ENCODE results near the gene ERFL.
"Not testable (repeated sequence)": the region's sequence is repeated elsewhere in the genome, so short reads cannot be mapped to it uniquely, and the experiment has no call there.

The ERFL gene

GRCh38 chr19:41941410-41942202 is 13.4 kb upstream of the ERFL start:
- no peak for DNase-seq

- peak; percentile 56 for DNase-seq
These were observed 12.6 kb upstream of the ERFL start for GRCh38 chr19:41940731-41941409.

GRCh38 chr19:41939861-41940730 is 11.8 kb upstream of the ERFL start:
- peak; percentile 84 for DNase-seq

GRCh38 chr19:41939209-41939608 is 11.0 kb upstream of the ERFL start:
- not testable (repeated sequence) for DNase-seq

- DNase-seq, result no peak
These were observed 9.5 kb upstream of the ERFL start for GRCh38 chr19:41937525-41938468.

- DNase-seq, result no peak
These were observed 8.7 kb upstream of the ERFL start for GRCh38 chr19:41936961-41937360.

GRCh38 chr19:41936416-41936850 is 8.2 kb upstream of the ERFL start:
- DNase-seq, result no peak

- DNase-seq, result no peak
These were observed 7.6 kb upstream of the ERFL start for GRCh38 chr19:41935760-41936415.

- DNase-seq, result peak; percentile 78
These were observed 6.7 kb upstream of the ERFL start for GRCh38 chr19:41934849-41935374.

- DNase-seq, result no peak
These were observed 5.6 kb upstream of the ERFL start for GRCh38 chr19:41933693-41934426.

GRCh38 chr19:41932720-41933332 is 4.6 kb upstream of the ERFL start:
- DNase-seq, result peak; percentile 40

GRCh38 chr19:41932259-41932719 is 4.0 kb upstream of the ERFL start:
- no peak for DNase-seq

- peak; percentile 34 for DNase-seq
These were observed 2.8 kb upstream of the ERFL start for GRCh38 chr19:41930926-41931592.

- no peak for DNase-seq
These were observed 2.1 kb upstream of the ERFL start for GRCh38 chr19:41930322-41930722.

GRCh38 chr19:41929536-41930071 is 1.4 kb upstream of the ERFL start:
- DNase-seq, result no peak

GRCh38 chr19:41928754-41929535 is 696 bp upstream of the ERFL start:
- DNase-seq, result no peak

GRCh38 chr19:41927497-41928192 is 604 bp downstream of the ERFL start:
- no peak for DNase-seq
